SH-SY5Y (cell line): ENCODE data around the gene ENTPD2.

Source experiments
- GATA2 ChIP-seq: IDR thresholded peaks from 2 replicates; pipeline ENCODE4 v1.6.1; 2011; ENCODE audit warnings: mild to moderate bottlenecking, low read depth, low read length
- GATA3 ChIP-seq: IDR thresholded peaks from 2 replicates; pipeline ENCODE4 v1.6.1; 2011; ENCODE audit warnings: low read depth, mild to moderate bottlenecking, low read length, moderate library complexity

- TF ChIP-seq GATA2 (no peak), GATA3 (no peak)
These were observed 590 bp downstream of the ENTPD2 start for GRCh38 chr9:137052998-137053943.
